ENCODE results near the gene BFSP1.

DNA sequence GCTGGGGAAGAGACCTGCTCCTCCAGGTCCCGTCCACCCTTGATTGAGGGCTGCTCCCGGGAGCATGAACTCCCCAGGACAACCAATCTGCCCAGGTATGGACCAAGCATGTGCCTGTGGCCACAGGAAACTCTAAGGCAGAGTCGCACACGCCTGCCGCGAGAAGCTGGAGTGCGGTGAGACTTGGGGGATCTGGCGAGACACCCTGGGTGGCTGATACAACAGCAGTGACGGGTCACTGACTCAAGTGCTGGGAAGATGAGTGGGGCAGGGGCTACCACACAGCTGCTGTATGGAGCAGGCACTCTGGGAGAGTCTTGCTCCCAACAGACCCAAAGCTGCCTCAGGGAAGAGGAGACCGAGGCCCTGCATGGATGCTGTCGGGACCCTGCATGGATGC lies 40.1 kb downstream of the BFSP1 start:
- TF ChIP-seq CTCF (IDR thresholded peaks at IDR 0.05) (no peak), POLR2A (IDR thresholded peaks at IDR 0.05) (no peak)
